ENCODE results near the gene ESRRB.

ESRRB gene

GRCh38 chr14:76375947-76376404 lies at the start of gene ESRRB:
TSS of gene ESRRB (plus strand) at chr14:76376137. CDS start at chr14:76376402, 265 bp downstream.
- peak; percentile 22 for DNase-seq (ENCODE audit: low read depth, low spot score)

- DNase-seq (ENCODE audit: low read depth, low spot score) = no peak
Observed at GRCh38 chr14:76326918-76327689, 48.8 kb upstream of the ESRRB start.

GRCh38 chr14:76328457-76329137 lies 47.3 kb upstream of the ESRRB start:
- DNase-seq (ENCODE audit: low read depth, low spot score) = no peak

GRCh38 chr14:76329154-76329928 lies 46.6 kb upstream of the ESRRB start:
- no peak for DNase-seq (ENCODE audit: low read depth, low spot score)

GRCh38 chr14:76329951-76330350 lies 46.0 kb upstream of the ESRRB start:
- no peak for DNase-seq (ENCODE audit: low read depth, low spot score)

GRCh38 chr14:76330411-76331327 lies 45.3 kb upstream of the ESRRB start:
- DNase-seq (ENCODE audit: low read depth, low spot score) = no peak

GRCh38 chr14:76331328-76332011 lies 44.5 kb upstream of the ESRRB start:
- no peak for DNase-seq (ENCODE audit: low read depth, low spot score)

- no peak for DNase-seq (ENCODE audit: low read depth, low spot score)
Observed at GRCh38 chr14:76333664-76334063, 42.3 kb upstream of the ESRRB start.

GRCh38 chr14:76334316-76334715 lies 41.6 kb upstream of the ESRRB start:
- no peak for DNase-seq (ENCODE audit: low read depth, low spot score)

GRCh38 chr14:76336876-76337275 lies 39.1 kb upstream of the ESRRB start:
- no peak for DNase-seq (ENCODE audit: low read depth, low spot score)

GRCh38 chr14:76337635-76338545 lies 38.0 kb upstream of the ESRRB start:
- peak; percentile 5 for DNase-seq (ENCODE audit: low read depth, low spot score)

GRCh38 chr14:76339728-76340615 lies 36.0 kb upstream of the ESRRB start:
- no peak for DNase-seq (ENCODE audit: low read depth, low spot score)

GRCh38 chr14:76343386-76343785 lies 32.6 kb upstream of the ESRRB start:
- DNase-seq (ENCODE audit: low read depth, low spot score) = no peak

GRCh38 chr14:76346391-76347160 lies 29.4 kb upstream of the ESRRB start:
- DNase-seq (ENCODE audit: low read depth, low spot score) = no peak

GRCh38 chr14:76348898-76349297 lies 27.0 kb upstream of the ESRRB start:
- peak; percentile 81 for DNase-seq (ENCODE audit: low read depth, low spot score)

GRCh38 chr14:76349993-76350392 lies 25.9 kb upstream of the ESRRB start:
- no peak for DNase-seq (ENCODE audit: low read depth, low spot score)

- no peak for DNase-seq (ENCODE audit: low read depth, low spot score)
Observed at GRCh38 chr14:76350671-76351070, 25.3 kb upstream of the ESRRB start.

- peak; percentile 26 for DNase-seq (ENCODE audit: low read depth, low spot score)
Observed at GRCh38 chr14:76351941-76352340, 24.0 kb upstream of the ESRRB start.
